ENCODE results near the gene SLC35F3.
"Not testable (repeated sequence)": the region's sequence is repeated elsewhere in the genome, so short reads cannot be mapped to it uniquely, and the experiment has no call there.

The SLC35F3 gene

DNA sequence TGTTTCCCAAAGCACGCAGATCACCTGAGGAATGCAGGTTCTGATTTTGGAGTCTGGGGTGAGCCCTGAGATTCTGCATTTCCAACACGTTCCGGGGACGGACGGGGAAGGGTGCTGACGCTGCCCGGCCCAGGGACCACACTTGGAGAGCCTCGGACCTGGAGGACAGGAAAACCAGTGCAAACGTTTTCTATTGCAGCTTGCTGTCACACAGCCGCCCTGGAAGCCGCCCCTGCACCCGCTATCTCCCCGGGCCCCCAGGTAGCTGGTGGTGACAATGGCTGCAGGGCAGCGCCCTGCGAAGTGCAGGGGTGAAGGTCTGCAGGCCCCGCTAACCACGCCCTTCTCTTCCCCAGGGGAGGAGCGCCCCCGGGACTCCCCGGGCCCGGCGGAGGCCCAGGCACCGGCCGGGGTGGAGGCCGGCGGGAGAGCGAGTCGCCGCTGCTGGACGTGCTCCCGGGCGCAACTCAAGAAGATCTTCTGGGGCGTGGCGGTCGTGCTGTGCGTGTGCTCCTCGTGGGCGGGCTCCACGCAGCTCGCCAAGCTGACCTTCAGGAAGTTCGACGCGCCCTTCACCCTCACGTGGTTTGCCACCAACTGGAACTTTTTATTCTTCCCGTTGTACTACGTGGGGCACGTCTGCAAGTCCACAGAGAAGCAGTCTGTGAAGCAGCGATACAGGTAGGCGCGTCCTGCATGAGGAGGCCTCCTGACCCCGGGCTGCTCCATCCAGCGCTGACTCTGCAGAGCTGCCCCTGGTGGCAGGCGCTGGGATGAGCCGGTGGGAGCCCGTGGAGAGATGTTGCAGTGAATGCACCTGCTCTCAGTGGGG is 326.8 kb downstream of the SLC35F3 start:
- DNase-seq = no peak

DNA sequence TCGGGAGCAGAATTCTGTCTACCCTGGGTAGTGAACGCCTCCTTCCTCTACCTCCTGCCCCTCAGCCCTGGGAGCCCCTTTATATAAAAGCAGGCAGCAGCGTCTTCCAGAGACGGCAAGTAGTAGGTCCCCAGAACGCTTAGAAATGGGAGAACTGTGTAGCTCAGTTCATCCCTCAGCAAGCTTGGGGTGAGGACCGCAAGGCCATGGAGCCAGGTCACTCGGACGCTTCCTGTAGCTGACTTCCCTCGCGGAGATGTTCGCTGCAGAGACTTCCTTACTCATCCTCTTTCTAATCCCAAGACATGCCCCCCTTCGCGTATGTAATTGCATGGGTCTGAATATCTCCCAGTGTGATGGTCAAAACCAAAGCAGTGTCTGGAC is 327.4 kb downstream of the SLC35F3 start:
- DNase-seq = peak; percentile 26

DNA sequence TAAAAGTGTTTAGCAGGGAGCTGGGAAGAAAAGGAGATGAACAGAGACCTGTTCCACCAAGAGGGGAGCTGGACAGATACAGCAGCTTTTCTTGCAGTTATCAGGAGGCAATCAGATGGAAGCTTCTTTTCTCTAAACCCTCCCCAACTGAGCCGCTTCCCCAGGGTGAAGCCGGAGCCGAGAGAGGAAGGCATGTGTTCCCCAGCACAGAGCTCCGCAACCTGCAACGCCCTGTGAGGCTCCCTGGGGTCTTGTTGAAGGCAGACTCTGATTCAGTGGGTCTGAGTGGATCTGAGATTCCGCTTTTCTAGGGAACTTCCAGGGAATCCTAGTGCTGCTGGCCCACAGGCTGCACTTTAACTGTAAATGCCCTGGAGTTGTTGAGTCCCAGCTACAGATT is 329.7 kb downstream of the SLC35F3 start:
- peak; percentile 23 for DNase-seq

- DNase-seq = peak; percentile 33
Observed at GRCh38 chr1:234235434-234235881, 331.0 kb downstream of the SLC35F3 start.

DNA sequence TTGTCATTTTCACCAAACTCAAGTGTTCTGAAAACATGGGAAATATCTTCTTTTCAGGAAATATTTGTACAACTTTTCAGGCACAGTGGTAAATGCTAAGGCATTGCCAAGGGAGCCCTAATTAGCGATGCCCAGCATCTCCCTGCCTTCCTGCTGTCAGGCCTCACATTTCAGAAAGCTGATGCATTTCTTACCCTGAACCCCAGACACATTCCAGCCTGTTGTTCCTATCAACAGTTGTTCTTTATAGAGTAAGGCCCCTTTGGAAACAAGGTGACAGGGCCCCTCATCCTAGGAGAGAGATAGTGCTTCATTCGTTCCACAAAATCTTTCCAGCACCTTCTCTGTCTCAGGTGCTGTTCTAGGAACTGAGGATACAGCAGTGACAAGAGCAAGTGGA is 332.9 kb downstream of the SLC35F3 start:
- no peak for DNase-seq

- DNase-seq = no peak
Observed at GRCh38 chr1:234238060-234238459, 333.6 kb downstream of the SLC35F3 start.

DNA sequence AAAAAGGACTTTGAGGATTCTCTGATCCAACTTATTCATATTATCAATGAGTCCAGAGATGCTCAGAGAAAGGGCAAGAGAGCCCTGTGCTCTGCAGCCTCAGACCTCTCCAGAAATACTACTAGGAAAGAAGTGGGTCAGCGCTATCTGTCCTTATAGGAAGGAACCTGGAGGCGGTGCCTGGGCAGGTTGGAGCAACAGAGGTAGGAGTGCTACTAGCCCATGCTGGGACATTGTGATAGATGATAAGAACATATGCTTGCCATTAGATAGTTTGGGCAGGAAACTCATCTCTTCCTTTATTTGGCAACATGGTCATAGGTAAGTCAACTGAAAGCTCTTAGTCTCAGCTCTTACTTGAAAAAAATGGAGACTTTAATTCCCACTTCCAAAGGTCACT is 335.0 kb downstream of the SLC35F3 start:
- DNase-seq = no peak

DNA sequence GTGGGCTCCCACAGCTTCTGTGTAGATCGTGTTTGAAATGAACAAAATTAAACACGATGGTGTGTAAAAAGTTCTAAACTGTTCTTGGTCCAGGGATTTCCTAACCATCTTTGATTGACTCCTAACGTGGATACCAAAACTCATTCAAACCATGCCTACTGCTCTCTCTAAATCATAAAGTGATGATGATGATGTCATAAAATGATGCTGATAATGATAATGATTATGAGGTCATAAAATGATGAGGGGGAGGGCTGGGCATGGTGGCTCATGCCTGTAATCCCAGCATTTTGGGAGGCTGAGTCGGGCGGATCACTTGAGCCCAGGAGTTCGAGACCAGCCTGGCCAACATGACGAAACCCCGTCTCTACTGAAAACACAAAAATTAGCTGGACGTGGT is 335.5 kb downstream of the SLC35F3 start:
- no peak for DNase-seq

DNA sequence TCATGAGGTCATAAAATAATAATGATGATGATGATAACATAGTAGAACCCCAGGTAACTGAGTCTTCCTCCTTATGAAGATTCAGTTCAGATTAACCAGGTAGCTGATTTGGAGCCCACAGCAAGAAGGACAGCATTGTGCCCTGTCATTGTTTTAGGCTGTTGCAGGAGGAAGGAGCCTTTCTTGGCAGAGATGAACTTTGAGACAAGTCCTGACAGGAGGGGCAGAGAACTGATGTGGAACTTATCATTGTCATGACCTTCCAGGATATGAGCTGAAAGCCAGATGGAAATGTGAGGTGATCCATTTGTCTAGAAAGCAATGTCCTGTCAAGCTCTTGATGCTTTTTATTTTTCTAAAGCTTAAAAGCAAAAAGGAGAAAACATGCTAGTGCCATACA is 336.2 kb downstream of the SLC35F3 start:
- no peak for DNase-seq

DNA sequence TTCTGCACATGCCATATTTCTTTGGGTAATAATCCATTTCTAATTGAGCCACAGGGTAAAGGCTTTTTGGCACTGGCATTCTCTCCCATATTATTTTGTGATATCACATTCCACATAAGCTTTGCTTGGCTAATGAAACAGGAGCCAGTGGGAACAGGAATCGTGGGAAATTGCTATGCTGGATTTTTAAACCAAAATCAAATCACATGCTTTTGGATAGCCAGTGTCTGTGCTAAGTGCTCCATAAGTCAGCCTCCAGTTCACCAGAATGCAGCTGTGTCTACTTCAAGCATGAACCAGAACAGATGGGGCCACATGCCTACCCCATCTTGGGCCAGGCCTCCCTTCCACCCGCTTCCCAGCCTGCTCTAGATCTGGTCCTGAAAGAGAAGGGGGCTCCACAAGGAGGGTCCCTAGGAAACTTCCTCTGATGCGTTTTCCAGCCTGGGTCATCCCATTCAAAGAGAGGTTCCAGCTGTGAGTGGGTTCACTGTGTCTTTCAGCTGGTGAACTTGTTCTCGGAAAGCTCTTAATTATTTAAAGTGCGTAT is 337.5 kb downstream of the SLC35F3 start:
- DNase-seq = no peak

DNA sequence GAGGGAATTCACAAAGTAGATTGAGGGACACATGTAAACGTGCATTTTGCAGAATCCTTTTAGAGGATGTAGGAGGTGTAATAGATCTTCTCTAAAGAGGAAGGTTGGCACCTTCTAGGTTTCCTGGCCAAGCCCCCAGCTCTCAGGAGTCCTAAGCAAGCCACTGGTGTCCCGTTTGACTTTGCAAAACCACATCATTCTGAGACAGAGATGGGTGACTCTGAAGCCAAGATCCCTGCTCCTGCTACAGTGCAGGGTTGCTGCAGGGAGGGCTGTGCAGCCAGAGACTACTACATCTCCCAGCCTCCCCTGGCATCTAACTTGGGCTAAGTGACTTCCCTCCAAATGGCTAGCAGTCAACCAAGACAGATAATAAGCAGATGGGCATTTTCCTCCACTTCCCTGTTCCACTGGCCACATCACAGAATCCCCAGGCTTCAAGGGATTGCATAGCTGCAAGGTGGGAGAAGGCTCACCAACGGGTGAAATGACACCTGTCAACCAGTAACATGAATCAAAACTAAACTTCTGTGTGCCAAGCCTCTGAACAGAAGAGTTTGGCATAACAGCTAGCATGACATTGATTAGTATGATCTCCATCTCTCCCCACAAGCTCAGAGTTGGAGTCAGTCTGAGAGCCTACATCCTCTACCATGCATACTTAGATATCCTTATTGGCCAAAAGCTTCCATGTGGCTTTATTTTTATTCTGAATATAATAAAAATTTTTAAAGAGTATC is 339.2 kb downstream of the SLC35F3 start:
- no peak for DNase-seq

GRCh38 chr1:234244482-234244881 is 340.0 kb downstream of the SLC35F3 start:
- DNase-seq = no peak

GRCh38 chr1:234246638-234247116 is 342.2 kb downstream of the SLC35F3 start:
- DNase-seq = no peak

- DNase-seq = not testable (repeated sequence)
Observed at GRCh38 chr1:234247746-234248145, 343.3 kb downstream of the SLC35F3 start.

GRCh38 chr1:234250747-234251146 is 346.3 kb downstream of the SLC35F3 start:
- no peak for DNase-seq

DNA sequence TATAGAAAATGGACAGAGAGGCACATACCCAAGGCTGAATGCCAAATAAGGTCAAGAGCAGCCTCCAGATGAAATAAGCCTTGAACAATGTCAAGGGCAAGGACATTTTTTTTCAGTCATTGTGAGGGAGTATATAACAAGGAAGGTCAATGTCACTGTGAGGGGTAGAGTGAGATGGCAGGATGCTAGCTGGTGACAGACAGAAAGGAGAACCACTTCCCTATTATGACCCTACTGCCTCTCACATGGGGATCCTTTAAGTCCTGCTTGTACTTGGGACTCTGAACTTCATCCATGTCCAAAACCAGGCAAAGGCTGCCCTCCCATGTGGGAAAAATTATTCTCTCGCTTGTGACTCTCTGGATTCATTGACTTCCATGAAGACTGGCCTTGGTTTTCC is 349.3 kb downstream of the SLC35F3 start:
- DNase-seq = no peak

DNA sequence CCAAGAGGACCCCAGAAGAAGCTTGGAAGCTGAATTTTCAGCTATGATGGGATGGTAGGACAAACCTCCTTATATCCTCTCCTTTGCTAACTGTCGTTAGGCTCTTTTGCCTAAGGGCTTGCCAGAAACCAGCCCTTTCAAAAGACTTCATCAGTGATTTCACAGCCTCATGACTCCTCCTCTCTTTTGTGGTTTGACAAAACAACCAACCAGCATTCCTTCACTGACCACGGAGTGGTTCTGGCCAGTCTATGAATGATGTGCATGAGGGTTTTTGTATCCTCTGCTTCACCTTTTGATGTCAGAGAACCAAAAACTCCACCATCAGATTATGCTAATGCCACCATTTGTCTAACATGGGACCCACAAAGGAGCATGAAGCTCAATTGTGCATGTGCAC is 351.9 kb downstream of the SLC35F3 start:
- peak; percentile 13 for DNase-seq

GRCh38 chr1:234258071-234258470 is 353.6 kb downstream of the SLC35F3 start:
- no peak for DNase-seq

GRCh38 chr1:234260578-234260977 is 356.1 kb downstream of the SLC35F3 start:
- peak; percentile 37 for DNase-seq

DNA sequence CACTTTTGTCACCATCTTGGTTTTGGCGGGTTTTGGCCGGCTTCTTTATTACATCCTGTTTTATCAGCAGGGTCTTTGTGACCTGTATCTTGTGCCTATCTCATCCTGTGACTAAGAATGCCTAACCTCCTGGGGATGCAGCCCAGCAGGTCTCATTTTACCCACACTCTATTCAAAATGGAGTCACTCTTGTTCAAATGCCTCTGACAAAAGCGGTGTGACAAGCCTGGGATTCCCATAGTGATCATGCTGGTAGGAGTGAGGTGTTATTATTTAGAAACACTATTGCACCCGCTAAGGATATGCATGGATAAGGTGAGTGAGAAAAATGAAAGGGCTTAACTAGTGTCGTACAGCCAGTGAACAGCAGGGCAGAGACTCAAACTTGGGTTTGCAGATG is 357.1 kb downstream of the SLC35F3 start:
- DNase-seq = no peak

- DNase-seq = peak; percentile 15
Observed at GRCh38 chr1:234262007-234262753, 357.7 kb downstream of the SLC35F3 start.

DNA sequence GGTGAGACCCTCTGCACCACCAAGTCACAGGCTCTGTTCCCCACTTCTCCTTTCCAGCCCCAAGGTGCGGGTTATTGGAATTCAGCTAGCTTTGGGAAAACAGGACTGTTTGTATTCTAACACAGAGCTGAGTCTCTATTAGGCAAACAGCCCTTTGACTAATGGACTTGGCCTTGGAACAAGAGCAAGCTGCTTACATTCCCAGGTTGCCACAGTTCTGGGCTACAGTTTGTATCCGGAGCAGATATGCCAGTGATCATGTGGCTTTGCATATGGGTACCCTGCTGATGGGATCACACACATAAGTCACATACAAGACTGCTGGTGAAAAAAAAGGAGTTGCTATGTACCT is 358.3 kb downstream of the SLC35F3 start:
- DNase-seq = no peak

- DNase-seq = no peak
Observed at GRCh38 chr1:234264832-234265231, 360.4 kb downstream of the SLC35F3 start.
